Measurements from ENCODE around the gene TLL1.

The TLL1 gene

DNA sequence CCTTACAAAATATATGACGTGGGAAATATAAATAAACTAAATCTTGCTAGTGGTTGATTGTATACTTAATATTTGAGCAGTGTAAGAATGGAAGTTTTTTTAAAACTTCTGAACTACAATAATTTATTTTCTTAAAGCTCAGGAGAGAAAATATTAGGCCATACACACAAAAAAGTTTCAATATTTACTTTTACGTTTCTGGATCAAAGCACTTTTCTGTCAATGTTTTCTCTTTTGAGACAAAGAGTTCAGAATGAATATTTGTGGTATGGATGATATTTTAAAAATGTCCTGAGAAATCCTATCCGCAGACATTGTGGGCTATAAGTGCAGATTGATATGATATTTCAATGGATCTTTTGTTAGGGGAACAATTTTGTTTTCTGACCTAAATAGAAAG lies 109.9 kb downstream of the TLL1 start:
- no peak overlapping the region for H3K4me3 ChIP-seq (ENCODE audit: low read depth, low read length)
- DNase-seq (ENCODE audit: low read depth) = peak; percentile 44
- TF ChIP-seq, protein P1, sequence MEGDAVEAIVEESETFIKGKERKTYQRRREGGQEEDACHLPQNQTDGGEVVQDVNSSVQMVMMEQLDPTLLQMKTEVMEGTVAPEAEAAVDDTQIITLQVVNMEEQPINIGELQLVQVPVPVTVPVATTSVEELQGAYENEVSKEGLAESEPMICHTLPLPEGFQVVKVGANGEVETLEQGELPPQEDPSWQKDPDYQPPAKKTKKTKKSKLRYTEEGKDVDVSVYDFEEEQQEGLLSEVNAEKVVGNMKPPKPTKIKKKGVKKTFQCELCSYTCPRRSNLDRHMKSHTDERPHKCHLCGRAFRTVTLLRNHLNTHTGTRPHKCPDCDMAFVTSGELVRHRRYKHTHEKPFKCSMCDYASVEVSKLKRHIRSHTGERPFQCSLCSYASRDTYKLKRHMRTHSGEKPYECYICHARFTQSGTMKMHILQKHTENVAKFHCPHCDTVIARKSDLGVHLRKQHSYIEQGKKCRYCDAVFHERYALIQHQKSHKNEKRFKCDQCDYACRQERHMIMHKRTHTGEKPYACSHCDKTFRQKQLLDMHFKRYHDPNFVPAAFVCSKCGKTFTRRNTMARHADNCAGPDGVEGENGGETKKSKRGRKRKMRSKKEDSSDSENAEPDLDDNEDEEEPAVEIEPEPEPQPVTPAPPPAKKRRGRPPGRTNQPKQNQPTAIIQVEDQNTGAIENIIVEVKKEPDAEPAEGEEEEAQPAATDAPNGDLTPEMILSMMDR (conservative IDR thresholded peaks at IDR 0.05; ENCODE audit: low read depth, low read length) = no peak

DNA sequence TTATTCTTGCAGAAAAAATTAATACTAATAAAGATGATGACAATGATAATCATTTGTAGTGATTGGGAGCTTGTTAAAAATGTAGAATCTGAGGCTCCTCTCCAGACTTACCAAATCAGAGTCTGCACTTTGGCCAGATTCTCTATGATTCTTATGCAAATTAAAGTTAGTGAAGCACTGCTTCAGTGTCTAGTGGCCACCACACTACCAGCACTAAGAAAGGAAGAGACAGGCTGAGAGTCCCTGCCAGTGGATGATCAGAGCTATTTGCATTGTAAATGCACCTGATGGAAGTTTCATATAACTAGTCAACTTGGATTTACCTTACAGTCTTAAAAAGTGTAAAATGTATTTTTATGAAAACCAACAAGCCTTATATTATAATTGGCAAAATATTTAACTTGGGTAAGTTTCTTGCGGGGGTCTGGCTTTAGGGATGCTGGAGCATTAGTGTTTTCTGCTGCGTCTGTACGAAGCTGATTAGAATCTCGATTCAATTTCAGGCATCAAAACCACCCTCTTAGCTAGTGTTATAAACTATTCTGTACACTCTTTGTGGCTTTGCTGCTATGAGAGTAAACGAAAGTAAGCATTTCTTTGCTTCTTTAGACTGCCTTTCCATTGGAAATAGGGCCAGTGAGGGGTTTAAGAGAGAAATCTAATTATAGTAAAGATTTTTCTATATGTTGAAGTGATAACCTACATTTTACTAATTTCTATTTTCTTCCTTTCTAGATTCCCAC lies 114.1 kb downstream of the TLL1 start:
- TF ChIP-seq, protein P1 (conservative IDR thresholded peaks at IDR 0.05; ENCODE audit: low read depth, low read length) = no peak
- no peak overlapping the region for H3K4me3 ChIP-seq (ENCODE audit: low read depth, low read length)
- no peak for DNase-seq (ENCODE audit: low read depth)

- H3K4me3 ChIP-seq (ENCODE audit: low read depth, low read length) = no peak overlapping the region
- peak; percentile 44 for DNase-seq (ENCODE audit: low read depth)
- TF ChIP-seq, protein P1 (conservative IDR thresholded peaks at IDR 0.05; ENCODE audit: low read depth, low read length) = no peak
Observed at GRCh38 chr4:165991325-165992180, 118.5 kb downstream of the TLL1 start.

GRCh38 chr4:165992283-165992682 lies 119.2 kb downstream of the TLL1 start:
- TF ChIP-seq, protein P1 (conservative IDR thresholded peaks at IDR 0.05; ENCODE audit: low read depth, low read length) = no peak
- DNase-seq (ENCODE audit: low read depth) = no peak
- H3K4me3 ChIP-seq (ENCODE audit: low read depth, low read length) = no peak overlapping the region

DNA sequence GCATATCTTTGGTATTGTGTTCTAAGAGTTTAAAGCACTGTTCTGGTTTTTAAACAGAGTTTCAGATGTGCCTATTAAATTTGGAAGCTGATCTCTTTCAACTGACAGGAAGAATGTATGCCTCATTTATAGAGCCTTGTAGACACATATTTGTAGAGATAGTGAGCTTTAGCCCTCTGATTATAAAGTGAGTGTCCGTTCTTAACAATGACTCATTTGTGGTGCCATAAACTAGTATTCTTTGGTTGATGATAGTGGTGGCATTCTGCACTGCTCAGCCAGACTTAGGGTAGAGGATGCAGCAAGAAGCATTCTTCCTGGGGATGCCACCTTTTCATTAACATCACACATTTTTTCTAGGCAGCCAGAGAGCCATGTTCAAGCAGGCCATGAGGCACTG lies 121.7 kb downstream of the TLL1 start:
- DNase-seq (ENCODE audit: low read depth) = peak; percentile 12
- TF ChIP-seq, protein P1 (conservative IDR thresholded peaks at IDR 0.05; ENCODE audit: low read depth, low read length) = no peak
- no peak overlapping the region for H3K4me3 ChIP-seq (ENCODE audit: low read depth, low read length)

DNA sequence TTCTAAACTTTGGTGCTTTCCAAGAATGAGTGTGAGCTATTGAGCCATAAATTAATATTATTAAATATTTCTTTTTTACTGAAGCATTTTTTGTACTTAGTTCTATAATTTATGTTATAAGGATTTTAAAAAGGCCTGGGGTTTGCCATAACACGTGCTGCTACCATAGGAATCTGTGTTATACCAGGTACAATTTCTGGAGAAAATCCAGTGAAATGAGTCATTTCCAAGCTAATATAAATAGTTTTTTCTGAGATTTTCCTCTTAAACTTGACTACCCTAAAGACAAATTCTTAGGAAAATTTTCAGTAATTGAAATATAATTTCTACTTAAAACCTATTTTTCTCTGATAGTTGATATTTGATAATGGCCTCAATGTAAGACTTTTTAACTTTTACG lies 130.8 kb downstream of the TLL1 start:
- no peak overlapping the region for H3K4me3 ChIP-seq (ENCODE audit: low read depth, low read length)
- TF ChIP-seq, protein P1 (conservative IDR thresholded peaks at IDR 0.05; ENCODE audit: low read depth, low read length) = no peak
- DNase-seq (ENCODE audit: low read depth) = peak; percentile 11
